Neural cell (in vitro differentiated cells): ENCODE measurements around the gene BTBD7.

Experiments used
- CTCF ChIP-seq: fragments of 450-650 bp; IDR thresholded peaks from 2 replicates; pipeline ENCODE4 v1.5.1; 2014; ENCODE audit warnings: antibody characterized with exemption, mild to moderate bottlenecking, moderate library complexity; ENCODE audit not compliant: poor library complexity, severe bottlenecking
- EP300 ChIP-seq: fragments of 450-650 bp; conservative IDR thresholded peaks from 2 replicates; pipeline ENCODE4 v1.6.1; 2014; ENCODE audit warnings: antibody characterized with exemption, mild to moderate bottlenecking, moderate library complexity; ENCODE audit not compliant: poor library complexity, severe bottlenecking
- EZH2 ChIP-seq: fragments of 200-600, 300-800 bp; shearing (Covaris generic), sonication (generic); IDR thresholded peaks from 2 replicates; pipeline ENCODE4 v1.6.1; 2014; ENCODE audit warnings: antibody characterized with exemption, low read length, borderline replicate concordance, mild to moderate bottlenecking; ENCODE audit not compliant: insufficient read depth, poor library complexity, severe bottlenecking
- MXI1 ChIP-seq: fragments of 450-650 bp; conservative IDR thresholded peaks from 2 replicates; pipeline ENCODE4 v1.6.1; 2014; ENCODE audit warnings: antibody characterized with exemption, mild to moderate bottlenecking; ENCODE audit not compliant: poor library complexity, severe bottlenecking
- POLR2AphosphoS5 ChIP-seq: IDR thresholded peaks from 2 replicates; pipeline ENCODE4 v1.6.1; 2012
- RAD21 ChIP-seq: fragments of 450-650 bp; conservative IDR thresholded peaks from 2 replicates; pipeline ENCODE4 v1.6.1; 2014; ENCODE audit warnings: antibody characterized with exemption, mild to moderate bottlenecking, moderate library complexity
- SMC3 ChIP-seq: fragments of 450-650 bp; conservative IDR thresholded peaks from 2 replicates; pipeline ENCODE4 v1.6.1; 2014; ENCODE audit warnings: antibody characterized with exemption, mild to moderate bottlenecking, moderate library complexity; ENCODE audit not compliant: poor library complexity
- TAF1 ChIP-seq: IDR thresholded peaks from 2 replicates; pipeline ENCODE4 v1.6.1; 2012; ENCODE audit warnings: low read depth
- TF ChIP-seq, protein P1 (sequence below): IDR thresholded peaks from 2 replicates; pipeline ENCODE4 v1.6.1; 2012; ENCODE audit warnings: borderline replicate concordance

- TF ChIP-seq POLR2AphosphoS5 (no peak), EP300 (no peak), EZH2 (no peak), CTCF (no peak), SMC3 (no peak), MXI1 (no peak), RAD21 (no peak), TAF1 (no peak)
- TF ChIP-seq, protein P1, sequence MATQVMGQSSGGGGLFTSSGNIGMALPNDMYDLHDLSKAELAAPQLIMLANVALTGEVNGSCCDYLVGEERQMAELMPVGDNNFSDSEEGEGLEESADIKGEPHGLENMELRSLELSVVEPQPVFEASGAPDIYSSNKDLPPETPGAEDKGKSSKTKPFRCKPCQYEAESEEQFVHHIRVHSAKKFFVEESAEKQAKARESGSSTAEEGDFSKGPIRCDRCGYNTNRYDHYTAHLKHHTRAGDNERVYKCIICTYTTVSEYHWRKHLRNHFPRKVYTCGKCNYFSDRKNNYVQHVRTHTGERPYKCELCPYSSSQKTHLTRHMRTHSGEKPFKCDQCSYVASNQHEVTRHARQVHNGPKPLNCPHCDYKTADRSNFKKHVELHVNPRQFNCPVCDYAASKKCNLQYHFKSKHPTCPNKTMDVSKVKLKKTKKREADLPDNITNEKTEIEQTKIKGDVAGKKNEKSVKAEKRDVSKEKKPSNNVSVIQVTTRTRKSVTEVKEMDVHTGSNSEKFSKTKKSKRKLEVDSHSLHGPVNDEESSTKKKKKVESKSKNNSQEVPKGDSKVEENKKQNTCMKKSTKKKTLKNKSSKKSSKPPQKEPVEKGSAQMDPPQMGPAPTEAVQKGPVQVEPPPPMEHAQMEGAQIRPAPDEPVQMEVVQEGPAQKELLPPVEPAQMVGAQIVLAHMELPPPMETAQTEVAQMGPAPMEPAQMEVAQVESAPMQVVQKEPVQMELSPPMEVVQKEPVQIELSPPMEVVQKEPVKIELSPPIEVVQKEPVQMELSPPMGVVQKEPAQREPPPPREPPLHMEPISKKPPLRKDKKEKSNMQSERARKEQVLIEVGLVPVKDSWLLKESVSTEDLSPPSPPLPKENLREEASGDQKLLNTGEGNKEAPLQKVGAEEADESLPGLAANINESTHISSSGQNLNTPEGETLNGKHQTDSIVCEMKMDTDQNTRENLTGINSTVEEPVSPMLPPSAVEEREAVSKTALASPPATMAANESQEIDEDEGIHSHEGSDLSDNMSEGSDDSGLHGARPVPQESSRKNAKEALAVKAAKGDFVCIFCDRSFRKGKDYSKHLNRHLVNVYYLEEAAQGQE = no peak
These were observed 86.9 kb downstream of the BTBD7 start for GRCh38 chr14:93245764-93246420.
